Liver (tissue), 9 donors: ENCODE measurements around the gene TTC4. TPM values are rescaled to one million over a fixed set of nuclear protein-coding genes. Genes with fewer than 3 reads are reported as not detected.

Source experiments
- DNase-seq: peaks from one replicate; pipeline ENCODE4 v3.0.0-alpha.2; 2017; ENCODE audit warnings: low spot score
- H3K27ac ChIP-seq, 2 donors: one replicate each; pipeline ENCODE4 v1.7.0; 2013; ENCODE audit warnings: inconsistent platforms in 2 of 2, low read length in 2 of 2, control low read depth in 1 of 2, low read depth in 1 of 2, mild to moderate bottlenecking in 1 of 2
- H3K27me3 ChIP-seq, 4 donors: one replicate each; pipeline versions ENCODE4 v1.6.1 to v1.7.0; 2013; ENCODE audit warnings: low read length in 3 of 4, inconsistent platforms in 1 of 4, mild to moderate bottlenecking in 1 of 4, moderate library complexity in 1 of 4; ENCODE audit not compliant: control insufficient read depth in 4 of 4, insufficient read depth in 4 of 4
- H3K36me3 ChIP-seq, 4 donors: one replicate each; pipeline versions ENCODE4 v1.6.1 to v1.7.0; 2013; ENCODE audit warnings: low read length in 3 of 4, mild to moderate bottlenecking in 3 of 4, low read depth in 1 of 4, moderate library complexity in 1 of 4; ENCODE audit not compliant: control insufficient read depth in 4 of 4, insufficient read depth in 3 of 4
- H3K4me1 ChIP-seq, 4 donors: one replicate each; pipeline versions ENCODE4 v1.6.1 to v1.7.0; 2013; ENCODE audit warnings: low read length in 3 of 4, mild to moderate bottlenecking in 3 of 4, moderate library complexity in 1 of 4; ENCODE audit not compliant: control insufficient read depth in 4 of 4, insufficient read depth in 4 of 4
- H3K4me3 ChIP-seq, 3 donors: one replicate each; pipeline versions ENCODE4 v1.6.1 to v1.7.0; 2013; ENCODE audit warnings: low read length in 3 of 3, control low read depth in 1 of 3, low read depth in 1 of 3, mild to moderate bottlenecking in 1 of 3
- H3K9ac ChIP-seq, 2 donors: one replicate each; pipeline ENCODE4 v1.7.0; 2013; ENCODE audit warnings: low read length in 2 of 2, mild to moderate bottlenecking in 2 of 2, moderate library complexity in 2 of 2, control low read depth in 1 of 2, low read depth in 1 of 2
- H3K9me3 ChIP-seq, 4 donors: one replicate each; pipeline versions ENCODE4 v1.6.1 to v1.7.0; 2013; ENCODE audit warnings: low read length in 3 of 4; ENCODE audit not compliant: control insufficient read depth in 4 of 4
- ATF3 ChIP-seq: IDR thresholded peaks from 2 replicates; pipeline ENCODE4 v1.6.1; 2016; ENCODE audit warnings: antibody characterized with exemption
- CTCF ChIP-seq: fragments of 150-350 bp; IDR thresholded peaks from 2 replicates; pipeline ENCODE4 v1.5.1; 2017; ENCODE audit warnings: improper control_type of control experiment, low read depth, low read length; ENCODE audit not compliant: missing input control
- EGR1 ChIP-seq, 2 donors: IDR thresholded peaks; 2 replicates each; pipeline ENCODE4 v1.6.1; 2016 to 2018; ENCODE audit warnings: antibody characterized with exemption in 2 of 2, low read depth in 2 of 2
- FOXA1 ChIP-seq: IDR thresholded peaks from 2 replicates; pipeline ENCODE4 v1.6.1; 2016; ENCODE audit warnings: antibody characterized with exemption
- FOXA2 ChIP-seq: IDR thresholded peaks from 2 replicates; pipeline ENCODE4 v1.6.1; 2016; ENCODE audit warnings: antibody characterized with exemption
- GABPA ChIP-seq, 2 donors: IDR thresholded peaks in 1 of 2; conservative IDR thresholded peaks in 1 of 2; 2 replicates each; pipeline ENCODE4 v1.6.1; 2016; ENCODE audit warnings: antibody characterized with exemption in 2 of 2, mild to moderate bottlenecking in 1 of 2, moderate library complexity in 1 of 2
- HNF4A ChIP-seq, 2 donors: conservative IDR thresholded peaks; 2 replicates each; pipeline ENCODE4 v1.6.1; 2016; ENCODE audit warnings: antibody characterized with exemption in 2 of 2, mild to moderate bottlenecking in 2 of 2
- HNF4G ChIP-seq: IDR thresholded peaks from 2 replicates; pipeline ENCODE4 v1.6.1; 2016; ENCODE audit warnings: antibody characterized with exemption
- JUND ChIP-seq, 2 donors: IDR thresholded peaks; 2 replicates each; pipeline ENCODE4 v1.6.1; 2016; ENCODE audit warnings: antibody characterized with exemption in 2 of 2
- MAX ChIP-seq: IDR thresholded peaks from 2 replicates; pipeline ENCODE4 v1.6.1; 2016; ENCODE audit warnings: antibody characterized with exemption
- NR2F2 ChIP-seq: IDR thresholded peaks from 2 replicates; pipeline ENCODE4 v1.6.1; 2016; ENCODE audit warnings: antibody characterized with exemption
- RAD21 ChIP-seq, 2 donors: IDR thresholded peaks; 2 replicates each; pipeline ENCODE4 v1.6.1; 2016; ENCODE audit warnings: antibody characterized with exemption in 2 of 2, mild to moderate bottlenecking in 2 of 2
- REST ChIP-seq: IDR thresholded peaks from 2 replicates; pipeline ENCODE4 v1.6.1; 2016; ENCODE audit warnings: antibody characterized with exemption, mild to moderate bottlenecking
- RXRA ChIP-seq, 2 donors: IDR thresholded peaks; 2 replicates each; pipeline ENCODE4 v1.6.1; 2017 to 2018; ENCODE audit warnings: antibody characterized with exemption in 2 of 2, mild to moderate bottlenecking in 1 of 2
- SP1 ChIP-seq: IDR thresholded peaks from 2 replicates; pipeline ENCODE4 v1.6.1; 2018; ENCODE audit warnings: antibody characterized with exemption, mild to moderate bottlenecking
- TAF1 ChIP-seq: conservative IDR thresholded peaks from 2 replicates; pipeline ENCODE4 v1.6.1; 2016; ENCODE audit warnings: antibody characterized with exemption, mild to moderate bottlenecking
- YY1 ChIP-seq: IDR thresholded peaks from 2 replicates; pipeline ENCODE4 v1.6.1; 2016; ENCODE audit warnings: antibody characterized with exemption, mild to moderate bottlenecking
- ZBTB33 ChIP-seq: IDR thresholded peaks from 2 replicates; pipeline ENCODE4 v1.6.1; 2016; ENCODE audit warnings: antibody characterized with exemption
- WGBS: extraction: QIAGEN DNeasy Blood & Tissue Kit; methylation state at CpG from one replicate; pipeline ENCODE4 v1.1.7; 2013; 5-methylcytosine and 5-hydroxymethylcytosine counted together
- polyA plus RNA-seq, 2 donors: library from polyadenylated mRNA; stranded (reverse) in 1 of 2; unstranded in 1 of 2; fragments of 200-250 nt in 1 of 2; fragments of >200 nt in 1 of 2; fragmentation: Nextera tagmentation in 1 of 2; extraction: Ambion mirVana in 1 of 2; gene quantifications; one replicate each; pipeline versions ENCODE4 v1.2.1 to v1.2.3, GENCODE V29; 2013 to 2015
- total RNA-seq, 2 donors: library from RNA; depleted of rRNA; stranded (reverse); fragments of >200 nt; gene quantifications; one replicate each; pipeline ENCODE4 v1.2.3, GENCODE V29; 2014
- donor health status: healthy.
- donor health status: healthy.
- donor health status: healthy.
- donor health status: healthy.
- donor health status: healthy.

Gene TTC4
- total and polyA plus RNA-seq, 4 donors, result 6.9 to 10.9 (median 8.1) TPM

- Histone ChIP-seq H3K27ac (no peak overlapping the region), H3K36me3 (peaks cover 0 to 21% (median 7%) of the 10 kb centered on the region in 4 donors), H3K9ac (no peak overlapping the region), H3K4me1 (no peaks in the 10 kb centered on the region), H3K9me3 (no peaks in the 10 kb centered on the region), H3K27me3 (no peaks in the 10 kb centered on the region), H3K4me3 (no peak overlapping the region)
- WGBS, result 91% methylated on average over 6 of the region's 6 CpGs
- no peak for DNase-seq
- no peak for TF ChIP-seq JUND (IDR thresholded peaks at IDR 0.05)
- no peak for TF ChIP-seq REST
- TF ChIP-seq FOXA1, result no peak
- TF ChIP-seq CTCF, result no peak
- TF ChIP-seq ATF3, result no peak
- TF ChIP-seq HNF4G, result no peak
Observed at GRCh38 chr1:54697896-54698295, 17.8 kb upstream of the TTC4 start.

GRCh38 chr1:54698346-54698745 is 17.3 kb upstream of the TTC4 start:
- DNase-seq, result no peak
- no peak overlapping the region for H3K4me3 ChIP-seq
- no peaks in the 10 kb centered on the region for H3K4me1 ChIP-seq

More at GRCh38 chr1:54698346-54698745, 17.3 kb upstream of the TTC4 start:
- Histone ChIP-seq H3K9ac (no peak overlapping the region), H3K36me3 (peaks cover 0 to 24% (median 7%) of the 10 kb centered on the region in 4 donors), H3K27me3 (no peaks in the 10 kb centered on the region), H3K27ac (no peak overlapping the region), H3K9me3 (no peaks in the 10 kb centered on the region)
- no peak for TF ChIP-seq MAX
- TF ChIP-seq SP1, result no peak
- TF ChIP-seq GABPA (IDR thresholded peaks at IDR 0.05 in 1 of 2, conservative IDR thresholded peaks at IDR 0.05 in 1 of 2), result no peak
- TF ChIP-seq EGR1 (IDR thresholded peaks at IDR 0.05; ENCODE audit: low read depth in 2 of 2), result no peak
- no peak for TF ChIP-seq JUND (IDR thresholded peaks at IDR 0.05)
- no peak for TF ChIP-seq HNF4G
- TF ChIP-seq FOXA2, result no peak
- TF ChIP-seq YY1, result no peak
- no peak for TF ChIP-seq HNF4A (conservative IDR thresholded peaks at IDR 0.05)
- TF ChIP-seq CTCF, result no peak
- TF ChIP-seq RAD21 (IDR thresholded peaks at IDR 0.05), result no peak
- TF ChIP-seq REST, result no peak
- no peak for TF ChIP-seq RXRA (IDR thresholded peaks at IDR 0.05)
- TF ChIP-seq ATF3, result no peak
- no peak for TF ChIP-seq NR2F2
- no peak for TF ChIP-seq FOXA1
- TF ChIP-seq TAF1, result no peak
- no peak for TF ChIP-seq ZBTB33
- 86% methylated on average over 8 of the region's 8 CpGs for WGBS
